ENCODE results near the gene EXOG.

Gene EXOG

GRCh38 chr3:38574411-38575278 lies 78.5 kb downstream of the EXOG start:
- H3K4me3 ChIP-seq (ENCODE audit: low read depth, low read length), result no peak overlapping the region
- ChIA-PET POLR2A (no interaction called here), CTCF (no interaction called here)
- DNase-seq (ENCODE audit: low read depth, low spot score), result no peak
- TF ChIP-seq CTCF (IDR thresholded peaks at IDR 0.05; ENCODE audit: insufficient read depth, low read length, missing control alignments), result no peak

- CTCF ChIA-PET, result no interaction called here
- TF ChIP-seq CTCF (IDR thresholded peaks at IDR 0.05; ENCODE audit: insufficient read depth, low read length, missing control alignments), result no peak
- POLR2A ChIA-PET, result no interaction called here
- no peak for DNase-seq (ENCODE audit: low read depth, low spot score)
- no peak overlapping the region for H3K4me3 ChIP-seq (ENCODE audit: low read depth, low read length)
Observed at GRCh38 chr3:38575279-38575843, 79.2 kb downstream of the EXOG start.
